Fibroblast of lung (primary cell): Measurements from ENCODE around the gene DTD1.

Experiments used
- EZH2 ChIP-seq: IDR thresholded peaks from 2 replicates; pipeline ENCODE4 v1.5.1; 2012; ENCODE audit warnings: low read length, control low read depth, mild to moderate bottlenecking; ENCODE audit errors: missing control alignments
- TF ChIP-seq, protein P1 (sequence below), 2 donors: IDR thresholded peaks in 1 of 2; conservative IDR thresholded peaks in 1 of 2; 1 replicate in 1 of 2; 2 replicates in 1 of 2; pipeline ENCODE4 v1.5.1; 2011 to 2012; ENCODE audit warnings: low read length in 2 of 2, control low read depth in 1 of 2, inconsistent platforms in 1 of 2, low read depth in 1 of 2, mild to moderate bottlenecking in 1 of 2

DNA sequence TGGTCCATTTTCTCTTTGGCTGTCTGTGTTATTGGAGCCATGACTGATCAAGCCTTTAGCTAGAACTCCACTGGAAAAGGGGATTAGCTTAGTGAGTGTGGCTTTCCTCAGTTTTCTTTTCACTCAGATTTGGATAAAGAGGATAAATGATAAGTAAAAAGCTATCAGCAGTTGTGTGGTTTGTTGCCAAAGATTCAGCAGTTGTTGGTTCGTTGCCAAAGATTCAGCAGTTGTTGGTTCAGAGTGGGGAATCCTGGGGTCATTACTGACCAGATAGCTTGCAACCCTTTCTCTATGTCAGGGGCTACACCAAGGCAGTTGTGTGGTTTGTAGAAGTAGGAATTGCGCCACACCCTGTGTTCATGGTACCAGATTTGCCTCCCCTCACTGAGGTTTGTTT lies 118.1 kb downstream of the DTD1 start:
- TF ChIP-seq, protein P1, sequence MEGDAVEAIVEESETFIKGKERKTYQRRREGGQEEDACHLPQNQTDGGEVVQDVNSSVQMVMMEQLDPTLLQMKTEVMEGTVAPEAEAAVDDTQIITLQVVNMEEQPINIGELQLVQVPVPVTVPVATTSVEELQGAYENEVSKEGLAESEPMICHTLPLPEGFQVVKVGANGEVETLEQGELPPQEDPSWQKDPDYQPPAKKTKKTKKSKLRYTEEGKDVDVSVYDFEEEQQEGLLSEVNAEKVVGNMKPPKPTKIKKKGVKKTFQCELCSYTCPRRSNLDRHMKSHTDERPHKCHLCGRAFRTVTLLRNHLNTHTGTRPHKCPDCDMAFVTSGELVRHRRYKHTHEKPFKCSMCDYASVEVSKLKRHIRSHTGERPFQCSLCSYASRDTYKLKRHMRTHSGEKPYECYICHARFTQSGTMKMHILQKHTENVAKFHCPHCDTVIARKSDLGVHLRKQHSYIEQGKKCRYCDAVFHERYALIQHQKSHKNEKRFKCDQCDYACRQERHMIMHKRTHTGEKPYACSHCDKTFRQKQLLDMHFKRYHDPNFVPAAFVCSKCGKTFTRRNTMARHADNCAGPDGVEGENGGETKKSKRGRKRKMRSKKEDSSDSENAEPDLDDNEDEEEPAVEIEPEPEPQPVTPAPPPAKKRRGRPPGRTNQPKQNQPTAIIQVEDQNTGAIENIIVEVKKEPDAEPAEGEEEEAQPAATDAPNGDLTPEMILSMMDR (conservative IDR thresholded peaks at IDR 0.05 in 1 of 2, IDR thresholded peaks at IDR 0.05 in 1 of 2; ENCODE audit: low read depth in 1 of 2, low read length in 2 of 2), result no peak
- TF ChIP-seq EZH2, result no peak
